ENCODE results near the gene TMEM147. TPM values are rescaled to one million over a fixed set of nuclear protein-coding genes. Genes with fewer than 3 reads are reported as not detected.

TMEM147 gene
- total RNA-seq, 5 donors from 2014 or later (not counting 1 experiment from before 2014, with no cell fraction given) = 27.5 to 46.6 (median 44.2) TPM

- Histone ChIP-seq H3K9me3 (no peaks in the 10 kb centered on the region), H3K36me3 (ENCODE audit: control insufficient read depth in 2 of 2, extremely low read depth in 1 of 2, insufficient read depth in 1 of 2, low read length in 1 of 2) (peaks cover 3% of the 10 kb centered on the region in 2 donors), H3K4me3 (ENCODE audit: control insufficient read depth in 1 of 2, extremely low read depth in 1 of 2, low read length in 1 of 2) (no peak overlapping the region), H3K27ac (ENCODE audit: low read length) (no peak overlapping the region), H3K4me1 (ENCODE audit: control insufficient read depth in 1 of 2, extremely low read depth in 1 of 2, insufficient read depth in 2 of 2, low read length in 2 of 2) (peaks cover 10 to 31% of the 10 kb centered on the region in 2 experiments), H3K27me3 (replicated peaks in 1 of 2; ENCODE audit: control insufficient read depth in 2 of 2, extremely low read depth in 1 of 2, insufficient read depth in 2 of 2, low read length in 1 of 2) (no peaks in the 10 kb centered on the region)
- WGBS (ENCODE audit: insufficient coverage) = 91% methylated on average over 7 of the region's 15 CpGs
- Mint-ChIP-seq H3K27me3 (no peaks in the 10 kb centered on the region), H3K9me3 (no peaks in the 10 kb centered on the region), H3K27ac (no peak overlapping the region), H3K36me3 (peaks cover 3% of the 10 kb centered on the region), H3K4me1 (peaks cover 24 to 35% (median 32%) of the 10 kb centered on the region in 3 donors), H3K4me3 (no peak overlapping the region)
- no peak for DNase-seq
- no peak for ATAC-seq (replicated peaks in 1 of 4)
- CTCF ChIA-PET = no interaction called here
- POLR2A ChIA-PET = no interaction called here
Observed at GRCh38 chr19:35543280-35544109, 1.9 kb upstream of the TMEM147 start.

- DNase-seq (no peak), ATAC-seq (replicated peaks in 1 of 4) (no peak)
- peak overlapping the region; percentile 86 to 87 for H3K27ac Mint-ChIP-seq
- peaks cover 6% of the 10 kb centered on the region for H3K36me3 Mint-ChIP-seq
- Histone ChIP-seq H3K27ac (ENCODE audit: low read length) (peak overlapping the region; percentile 88), H3K36me3 (ENCODE audit: control insufficient read depth in 2 of 2, extremely low read depth in 1 of 2, insufficient read depth in 1 of 2, low read length in 1 of 2) (peaks cover 3% of the 10 kb centered on the region in 2 donors), H3K4me1 (ENCODE audit: control insufficient read depth in 1 of 2, extremely low read depth in 1 of 2, insufficient read depth in 2 of 2, low read length in 2 of 2) (peaks cover 10 to 36% of the 10 kb centered on the region in 2 experiments), H3K9me3 (no peaks in the 10 kb centered on the region), H3K27me3 (replicated peaks in 1 of 2; ENCODE audit: control insufficient read depth in 2 of 2, extremely low read depth in 1 of 2, insufficient read depth in 2 of 2, low read length in 1 of 2) (no peaks in the 10 kb centered on the region), H3K4me3 (ENCODE audit: control insufficient read depth in 1 of 2, extremely low read depth in 1 of 2, low read length in 1 of 2) (peak overlapping the region; percentile 75 to 88)
- H3K4me3 Mint-ChIP-seq = peak overlapping the region; percentile 83 to 87 (median 84)
- WGBS (ENCODE audit: insufficient coverage) = 94% methylated on average over 3 of the region's 3 CpGs
- POLR2A ChIA-PET = no interaction called here
- no peaks in the 10 kb centered on the region for H3K27me3 Mint-ChIP-seq
- CTCF ChIA-PET = interaction anchor here in 1 of 2 donors (0.6 kb wide), 1 partner anchor 321 kb away, joined by 3 read pairs; no protein-coding TSS in a partner anchor
- H3K4me1 Mint-ChIP-seq = peaks cover 32 to 42% (median 38%) of the 10 kb centered on the region in 3 donors
- H3K9me3 Mint-ChIP-seq = no peaks in the 10 kb centered on the region
Observed at GRCh38 chr19:35544110-35544802, 1.2 kb upstream of the TMEM147 start.

- Mint-ChIP-seq H3K27me3 (no peaks in the 10 kb centered on the region), H3K27ac (peak overlapping the region; percentile 69 to 78), H3K9me3 (no peaks in the 10 kb centered on the region), H3K4me3 (peak overlapping the region; percentile 83 to 89 (median 84)), H3K4me1 (peaks cover 35 to 39% (median 39%) of the 10 kb centered on the region in 3 donors), H3K36me3 (peaks cover 9% of the 10 kb centered on the region)
- CTCF ChIA-PET = no interaction called here
- POLR2A ChIA-PET = no interaction called here
- ATAC-seq (replicated peaks in 1 of 4) = peak; percentile 43 to 62 (median 52)
- H3K4me3 ChIP-seq (ENCODE audit: control insufficient read depth in 1 of 2, extremely low read depth in 1 of 2, low read length in 1 of 2) = peak overlapping the region; percentile 75 to 88
- no peaks in the 10 kb centered on the region for H3K27me3 ChIP-seq (replicated peaks in 1 of 2; ENCODE audit: control insufficient read depth in 2 of 2, extremely low read depth in 1 of 2, insufficient read depth in 2 of 2, low read length in 1 of 2)
- under 1% methylated on average over 26 of the region's 27 CpGs for WGBS (ENCODE audit: insufficient coverage)
- H3K4me1 ChIP-seq (ENCODE audit: control insufficient read depth in 1 of 2, extremely low read depth in 1 of 2, insufficient read depth in 2 of 2, low read length in 2 of 2) = peaks cover 10 to 38% of the 10 kb centered on the region in 2 experiments
- peak in 30 of 35 experiments; percentile 19 to 65 (median 33) for DNase-seq
- peak overlapping the region; percentile 67 for H3K27ac ChIP-seq (ENCODE audit: low read length)
- H3K9me3 ChIP-seq = no peaks in the 10 kb centered on the region
- peaks cover 3 to 7% of the 10 kb centered on the region in 2 donors for H3K36me3 ChIP-seq (ENCODE audit: control insufficient read depth in 2 of 2, extremely low read depth in 1 of 2, insufficient read depth in 1 of 2, low read length in 1 of 2)
Observed at GRCh38 chr19:35545855-35546381, 492 bp downstream of the TMEM147 start.

GRCh38 chr19:35546532-35546931, 1.1 kb downstream of the TMEM147 start:
- Mint-ChIP-seq H3K4me1 (peaks cover 35 to 39% (median 39%) of the 10 kb centered on the region in 3 donors), H3K9me3 (no peaks in the 10 kb centered on the region), H3K36me3 (peaks cover 10% of the 10 kb centered on the region), H3K27me3 (no peaks in the 10 kb centered on the region), H3K4me3 (peak overlapping the region; percentile 83 to 89 (median 84)), H3K27ac (peak overlapping the region; percentile 69 to 78)
- peak overlapping the region; percentile 67 for H3K27ac ChIP-seq (ENCODE audit: low read length)
- no peaks in the 10 kb centered on the region for H3K9me3 ChIP-seq
- ATAC-seq (replicated peaks in 1 of 4) (no peak), DNase-seq (no peak)
- peaks cover 3 to 7% of the 10 kb centered on the region in 2 donors for H3K36me3 ChIP-seq (ENCODE audit: control insufficient read depth in 2 of 2, extremely low read depth in 1 of 2, insufficient read depth in 1 of 2, low read length in 1 of 2)
- ChIA-PET CTCF (no interaction called here), POLR2A (no interaction called here)
- H3K4me1 ChIP-seq (ENCODE audit: control insufficient read depth in 1 of 2, extremely low read depth in 1 of 2, insufficient read depth in 2 of 2, low read length in 2 of 2) = peaks cover 10 to 38% of the 10 kb centered on the region in 2 experiments
- WGBS (ENCODE audit: insufficient coverage) = 91% methylated on average over 6 of the region's 8 CpGs
- no peaks in the 10 kb centered on the region for H3K27me3 ChIP-seq (replicated peaks in 1 of 2; ENCODE audit: control insufficient read depth in 2 of 2, extremely low read depth in 1 of 2, insufficient read depth in 2 of 2, low read length in 1 of 2)
- peak overlapping the region; percentile 75 to 88 for H3K4me3 ChIP-seq (ENCODE audit: control insufficient read depth in 1 of 2, extremely low read depth in 1 of 2, low read length in 1 of 2)

GRCh38 chr19:35549174-35549788, 3.9 kb downstream of the TMEM147 start:
- CTCF ChIA-PET = interaction anchor here in 1 of 2 donors (0.6 kb wide), 1 partner anchor 1113 kb away, joined by 3 read pairs; no protein-coding TSS in a partner anchor

More at GRCh38 chr19:35549174-35549788, 3.9 kb downstream of the TMEM147 start:
- H3K9me3 ChIP-seq = no peaks in the 10 kb centered on the region
- Mint-ChIP-seq H3K9me3 (no peaks in the 10 kb centered on the region), H3K27ac (no peak overlapping the region), H3K4me3 (peak overlapping the region in 1 of 3 donors; percentile 44), H3K4me1 (peaks cover 34 to 37% (median 35%) of the 10 kb centered on the region in 3 donors), H3K27me3 (no peaks in the 10 kb centered on the region), H3K36me3 (peaks cover 10% of the 10 kb centered on the region)
- POLR2A ChIA-PET = no interaction called here
- no peaks in the 10 kb centered on the region for H3K27me3 ChIP-seq (replicated peaks in 1 of 2; ENCODE audit: control insufficient read depth in 2 of 2, extremely low read depth in 1 of 2, insufficient read depth in 2 of 2, low read length in 1 of 2)
- WGBS (ENCODE audit: insufficient coverage) = 33% methylated on average over 4 of the region's 6 CpGs
- H3K4me1 ChIP-seq (ENCODE audit: control insufficient read depth in 1 of 2, extremely low read depth in 1 of 2, insufficient read depth in 2 of 2, low read length in 2 of 2) = peaks cover 10 to 35% of the 10 kb centered on the region in 2 experiments
- DNase-seq (peak in 31 of 35 experiments; percentile 11 to 84 (median 46)), ATAC-seq (replicated peaks in 1 of 4) (no peak)
- H3K36me3 ChIP-seq (ENCODE audit: control insufficient read depth in 2 of 2, extremely low read depth in 1 of 2, insufficient read depth in 1 of 2, low read length in 1 of 2) = peaks cover 3 to 7% of the 10 kb centered on the region in 2 donors
- no peak overlapping the region for H3K27ac ChIP-seq (ENCODE audit: low read length)
- H3K4me3 ChIP-seq (ENCODE audit: control insufficient read depth in 1 of 2, extremely low read depth in 1 of 2, low read length in 1 of 2) = no peak overlapping the region

All from T-cell (primary cell).